Measurements from ENCODE around the gene RBM20. TPM values are rescaled to one million over a fixed set of nuclear protein-coding genes. Genes with fewer than 3 reads are reported as not detected.

RBM20 gene
- total RNA-seq, 1 donor from 2014 or later = 0.02 TPM

DNA sequence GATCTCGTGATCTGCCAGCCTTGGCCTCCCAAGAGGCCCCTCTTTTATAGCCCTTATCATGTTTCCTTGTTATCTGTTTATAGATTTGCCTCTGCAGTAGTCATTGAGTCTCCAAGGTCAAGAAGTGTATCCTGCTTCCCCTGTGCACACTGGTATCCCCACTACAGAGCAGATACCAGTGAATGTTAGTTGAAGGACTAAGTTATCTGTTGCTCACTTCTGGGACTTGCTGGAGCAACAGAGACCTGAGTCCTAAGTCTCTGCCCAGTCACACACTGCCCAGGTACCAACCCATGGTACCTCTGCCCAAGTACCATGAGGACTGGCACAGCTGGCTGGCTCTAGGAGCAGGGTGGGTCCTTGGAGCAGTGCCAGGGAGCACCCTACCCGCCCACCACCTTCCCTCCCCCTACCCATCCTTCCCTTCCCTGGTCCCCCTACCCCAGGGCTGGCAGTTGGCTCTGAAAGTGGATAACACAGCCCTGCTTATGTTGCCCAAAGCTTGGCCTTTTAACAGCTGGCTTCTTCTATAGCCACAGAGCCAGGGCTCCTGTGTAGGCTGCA, 201.1 kb downstream of the RBM20 start:
- Mint-ChIP-seq H3K9me3 (no peaks in the 10 kb centered on the region), H3K27ac (no peak overlapping the region), H3K36me3 (ENCODE audit: low read depth) (no peaks in the 10 kb centered on the region), H3K27me3 (ENCODE audit: low read depth) (no peaks in the 10 kb centered on the region), H3K4me1 (ENCODE audit: low read depth) (peaks cover 35% of the 10 kb centered on the region), H3K4me3 (ENCODE audit: low read depth) (no peak overlapping the region)
- no peak for DNase-seq (ENCODE audit: low spot score)
- intact Hi-C loops (cut with micrococcal nuclease) = no loop called here

DNA sequence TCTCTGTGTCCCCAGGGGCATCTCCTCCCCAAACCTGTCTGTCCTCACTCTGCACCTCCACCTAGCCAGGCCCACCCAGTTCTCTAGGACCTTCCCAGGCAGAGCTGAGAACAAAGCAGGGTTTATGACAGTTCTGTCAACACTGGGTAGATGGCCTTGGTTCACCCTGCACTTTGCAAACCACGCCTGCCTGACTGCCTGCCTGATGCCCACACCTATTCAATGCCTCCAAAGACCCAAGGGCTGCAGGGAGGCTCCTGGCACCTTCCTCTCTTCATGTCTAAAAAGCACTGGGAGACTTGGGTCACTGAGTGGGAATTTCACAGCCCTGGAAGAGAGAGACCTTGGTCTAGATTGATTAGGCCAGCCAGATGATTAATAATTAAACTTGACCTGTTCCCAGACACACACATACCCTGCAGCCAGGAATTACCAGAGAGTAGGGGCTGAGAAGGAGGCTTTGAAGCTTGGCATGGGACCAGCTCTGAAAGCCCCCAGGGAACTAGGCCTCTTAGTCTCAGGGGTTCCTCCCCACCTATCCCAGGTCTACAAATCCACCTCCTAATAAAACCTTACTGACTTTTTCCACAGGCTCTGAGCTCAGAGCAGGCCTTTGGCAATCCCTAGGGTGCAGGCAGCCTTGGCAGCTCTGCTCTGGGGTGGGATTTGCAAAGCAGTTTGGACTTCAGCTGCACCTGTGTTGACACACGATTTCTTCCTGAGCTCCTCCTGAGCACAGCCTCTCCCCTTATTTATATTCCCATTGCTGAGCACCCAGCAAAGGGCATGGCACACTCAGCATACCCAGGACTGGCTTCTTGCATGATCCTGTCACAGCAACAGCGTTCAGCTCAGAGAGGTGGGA, 201.9 kb downstream of the RBM20 start:
- intact Hi-C loops (cut with micrococcal nuclease) = no loop called here
- Mint-ChIP-seq H3K9me3 (no peaks in the 10 kb centered on the region), H3K27me3 (ENCODE audit: low read depth) (no peaks in the 10 kb centered on the region), H3K27ac (no peak overlapping the region), H3K4me3 (ENCODE audit: low read depth) (no peak overlapping the region), H3K36me3 (ENCODE audit: low read depth) (no peaks in the 10 kb centered on the region), H3K4me1 (ENCODE audit: low read depth) (peaks cover 41% of the 10 kb centered on the region)
- no peak for DNase-seq (ENCODE audit: low spot score)

GRCh38 chr10:110847374-110847773, 203.2 kb downstream of the RBM20 start:
- Mint-ChIP-seq H3K27ac (no peak overlapping the region), H3K4me3 (ENCODE audit: low read depth) (no peak overlapping the region)
- intact Hi-C loops (cut with micrococcal nuclease) = no loop called here

DNA sequence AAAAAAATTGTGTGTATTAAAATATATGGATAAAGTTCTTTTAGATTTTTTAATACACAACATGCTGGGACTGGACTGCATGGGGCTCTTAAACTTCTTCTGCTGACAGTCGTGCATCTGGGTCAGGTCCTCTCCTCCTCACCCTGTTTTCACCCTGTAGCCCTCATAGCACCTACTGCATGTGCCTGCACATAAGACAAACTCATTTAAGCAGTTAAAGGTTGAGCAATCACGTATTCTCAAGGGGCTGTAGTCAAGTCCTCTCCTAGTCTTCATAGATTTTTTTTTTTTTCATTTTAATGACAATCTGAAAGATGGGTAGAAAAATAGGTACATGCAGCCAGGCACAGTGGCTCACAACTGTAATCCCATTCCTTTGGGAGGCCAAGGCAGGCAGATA, 204.0 kb downstream of the RBM20 start:
- intact Hi-C loops (cut with micrococcal nuclease) = no loop called here
- Mint-ChIP-seq H3K27me3 (ENCODE audit: low read depth) (no peaks in the 10 kb centered on the region), H3K9me3 (no peaks in the 10 kb centered on the region), H3K4me1 (ENCODE audit: low read depth) (peaks cover 43% of the 10 kb centered on the region), H3K27ac (no peak overlapping the region), H3K4me3 (ENCODE audit: low read depth) (no peak overlapping the region), H3K36me3 (ENCODE audit: low read depth) (no peaks in the 10 kb centered on the region)
- no peak for DNase-seq (ENCODE audit: low spot score)

More at GRCh38 chr10:110847374-110847773, 203.2 kb downstream of the RBM20 start:
- no peak for DNase-seq (ENCODE audit: low spot score)
- H3K9me3 Mint-ChIP-seq = no peaks in the 10 kb centered on the region
- H3K4me1 Mint-ChIP-seq (ENCODE audit: low read depth) = peaks cover 43% of the 10 kb centered on the region
- H3K36me3 Mint-ChIP-seq (ENCODE audit: low read depth) = no peaks in the 10 kb centered on the region
- H3K27me3 Mint-ChIP-seq (ENCODE audit: low read depth) = no peaks in the 10 kb centered on the region

DNA sequence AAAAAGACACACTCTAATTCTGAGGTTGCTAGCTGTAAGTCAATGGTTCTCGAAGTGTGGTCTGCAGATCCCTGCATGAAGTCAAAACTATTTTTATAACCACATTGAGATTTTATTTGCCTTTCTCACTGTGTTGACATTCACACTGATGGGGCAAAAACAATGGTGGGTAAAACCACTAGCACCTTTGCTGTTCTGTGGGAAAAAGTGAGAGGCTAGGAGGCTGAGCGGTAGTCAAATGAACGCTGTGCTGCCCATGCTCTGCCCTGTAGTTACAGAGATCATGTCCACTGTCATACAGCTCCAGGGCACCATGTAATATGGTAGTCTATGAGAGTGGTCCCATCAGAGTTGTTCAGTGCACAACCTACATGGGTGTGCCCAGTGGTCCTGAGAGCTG, 206.0 kb downstream of the RBM20 start:
- H3K27ac Mint-ChIP-seq = no peak overlapping the region
- no peak for DNase-seq (ENCODE audit: low spot score)
- H3K36me3 Mint-ChIP-seq (ENCODE audit: low read depth) = no peaks in the 10 kb centered on the region
- no peaks in the 10 kb centered on the region for H3K9me3 Mint-ChIP-seq
- intact Hi-C loops (cut with micrococcal nuclease) = no loop called here
- no peaks in the 10 kb centered on the region for H3K27me3 Mint-ChIP-seq (ENCODE audit: low read depth)
- peaks cover 34% of the 10 kb centered on the region for H3K4me1 Mint-ChIP-seq (ENCODE audit: low read depth)
- H3K4me3 Mint-ChIP-seq (ENCODE audit: low read depth) = no peak overlapping the region

DNA sequence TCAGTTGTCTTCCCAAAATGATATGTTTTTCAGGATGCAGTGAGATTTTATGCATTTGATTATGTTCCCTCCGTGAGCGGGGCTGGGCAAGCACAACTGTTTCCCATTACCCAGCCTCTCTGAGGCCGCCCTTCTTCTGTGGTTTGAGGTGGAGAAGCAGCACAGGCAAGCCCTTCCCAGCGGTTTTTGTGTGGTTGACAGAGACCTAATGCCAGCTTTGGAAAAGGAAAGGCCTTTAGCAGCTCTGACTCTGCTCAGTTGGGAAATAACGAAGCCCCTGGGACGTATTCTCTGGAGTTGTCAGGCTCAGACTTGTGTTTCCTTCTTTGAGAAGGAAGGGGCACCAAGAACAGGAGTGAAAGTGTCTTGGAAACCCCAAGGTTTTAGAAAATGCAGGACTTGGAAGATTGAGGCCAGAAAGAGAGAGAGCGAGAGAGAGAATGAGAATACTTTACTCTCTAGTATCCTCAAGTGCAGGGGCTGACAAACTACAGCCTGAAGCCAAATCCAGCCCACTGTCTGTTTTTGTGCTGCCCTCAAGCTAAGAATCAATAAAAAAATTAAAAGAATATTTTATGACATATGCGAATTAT, 207.0 kb downstream of the RBM20 start:
- Mint-ChIP-seq H3K36me3 (ENCODE audit: low read depth) (peaks cover 3% of the 10 kb centered on the region), H3K27me3 (ENCODE audit: low read depth) (no peaks in the 10 kb centered on the region), H3K4me3 (ENCODE audit: low read depth) (no peak overlapping the region), H3K9me3 (peaks cover 4% of the 10 kb centered on the region), H3K27ac (no peak overlapping the region), H3K4me1 (ENCODE audit: low read depth) (peaks cover 39% of the 10 kb centered on the region)
- intact Hi-C loops (cut with micrococcal nuclease) = no loop called here
- no peak for DNase-seq (ENCODE audit: low spot score)

GRCh38 chr10:110852255-110852896, 208.2 kb downstream of the RBM20 start:
- Mint-ChIP-seq H3K27me3 (ENCODE audit: low read depth) (no peaks in the 10 kb centered on the region), H3K27ac (no peak overlapping the region), H3K4me3 (ENCODE audit: low read depth) (no peak overlapping the region), H3K4me1 (ENCODE audit: low read depth) (peaks cover 42% of the 10 kb centered on the region), H3K36me3 (ENCODE audit: low read depth) (peaks cover 3% of the 10 kb centered on the region), H3K9me3 (peaks cover 4% of the 10 kb centered on the region)
- no peak for DNase-seq (ENCODE audit: low spot score)
- intact Hi-C loops (cut with micrococcal nuclease) = no loop called here

DNA sequence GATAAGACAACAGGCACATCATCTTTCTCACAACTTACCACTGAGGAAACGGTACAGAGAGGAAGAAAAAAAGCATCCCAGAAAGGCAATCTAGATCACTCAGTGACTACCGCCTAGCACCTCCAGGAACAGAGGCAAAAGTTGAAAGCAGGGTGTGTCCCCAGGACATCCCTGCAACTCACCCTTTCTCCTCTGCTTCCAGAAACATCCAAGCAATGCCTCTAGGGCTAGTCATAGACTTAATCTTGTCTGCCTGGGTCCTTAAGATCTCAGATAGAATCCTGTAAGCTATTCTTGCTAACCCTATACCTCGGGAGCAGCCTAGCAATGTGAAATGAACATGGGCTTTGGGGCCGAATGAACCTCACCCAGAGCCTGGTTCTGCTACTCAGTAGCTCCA, 208.8 kb downstream of the RBM20 start:
- no peak overlapping the region for H3K27ac Mint-ChIP-seq

GRCh38 chr10:110853921-110854605, 209.9 kb downstream of the RBM20 start:
- intact Hi-C loops (cut with micrococcal nuclease) = no loop called here
- Mint-ChIP-seq H3K9me3 (peaks cover 4% of the 10 kb centered on the region), H3K36me3 (ENCODE audit: low read depth) (peaks cover 3% of the 10 kb centered on the region), H3K27ac (no peak overlapping the region), H3K4me1 (ENCODE audit: low read depth) (peaks cover 54% of the 10 kb centered on the region), H3K4me3 (ENCODE audit: low read depth) (no peak overlapping the region), H3K27me3 (ENCODE audit: low read depth) (no peaks in the 10 kb centered on the region)
- DNase-seq (ENCODE audit: low spot score) = no peak

More for the DNA sequence above, 208.8 kb downstream of the RBM20 start:
- no peak overlapping the region for H3K4me3 Mint-ChIP-seq (ENCODE audit: low read depth)
- peaks cover 48% of the 10 kb centered on the region for H3K4me1 Mint-ChIP-seq (ENCODE audit: low read depth)
- peaks cover 3% of the 10 kb centered on the region for H3K36me3 Mint-ChIP-seq (ENCODE audit: low read depth)
- H3K9me3 Mint-ChIP-seq = peaks cover 4% of the 10 kb centered on the region
- DNase-seq (ENCODE audit: low spot score) = no peak
- H3K27me3 Mint-ChIP-seq (ENCODE audit: low read depth) = no peaks in the 10 kb centered on the region
- intact Hi-C loops (cut with micrococcal nuclease) = no loop called here

DNA sequence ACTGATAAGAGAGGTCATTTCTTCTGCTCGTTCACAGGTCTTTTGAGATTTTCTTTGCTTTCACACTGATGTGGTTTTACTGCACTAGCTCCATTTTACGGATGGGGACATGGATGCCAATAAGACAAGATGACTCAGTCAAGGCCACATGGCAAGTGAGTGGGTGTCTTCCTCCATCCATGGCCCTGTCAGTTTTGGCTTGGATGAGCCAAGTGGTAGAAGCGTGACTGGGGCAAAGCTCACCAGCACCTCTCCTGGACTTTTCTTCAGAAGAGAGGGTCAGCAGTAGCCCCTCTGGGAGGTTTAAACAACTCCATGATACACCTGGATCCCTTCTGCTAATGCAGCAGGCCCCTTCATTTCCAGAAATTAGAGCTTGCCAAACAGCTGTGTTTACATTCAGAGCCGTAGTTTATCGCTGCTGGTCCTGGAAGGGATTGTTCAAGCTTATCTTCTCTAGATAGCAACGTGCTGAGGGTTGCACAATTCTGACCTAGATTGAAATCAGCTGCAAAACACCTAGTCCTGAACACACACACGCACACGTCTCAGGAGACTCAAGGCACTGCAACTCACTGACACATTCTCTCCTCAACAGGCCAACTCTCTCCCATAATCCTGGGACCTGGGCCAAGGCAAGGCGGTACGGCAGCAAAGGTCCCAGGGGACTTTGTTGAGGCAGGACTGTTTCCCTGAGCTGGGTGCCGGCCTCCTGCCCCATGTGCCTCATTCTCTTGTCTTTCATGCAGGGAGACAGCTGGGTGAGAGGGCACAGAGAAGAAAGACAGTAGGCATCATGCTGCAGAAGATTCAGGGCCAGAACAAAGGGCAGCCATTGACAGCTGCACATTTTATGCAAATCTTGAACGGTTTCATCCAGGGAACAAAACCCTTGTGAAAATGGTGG, 213.4 kb downstream of the RBM20 start:
- peak; percentile 28 for DNase-seq (ENCODE audit: low spot score)

GRCh38 chr10:110858297-110858934, 214.3 kb downstream of the RBM20 start:
- intact Hi-C loops (cut with micrococcal nuclease) = loop anchor here (2.0 kb wide), 1 partner anchor 16 kb away; no protein-coding TSS in a partner anchor
- peak; percentile 4 for DNase-seq (ENCODE audit: low spot score)
- Mint-ChIP-seq H3K27ac (peak overlapping the region; percentile 73), H3K9me3 (peaks cover 4% of the 10 kb centered on the region), H3K36me3 (ENCODE audit: low read depth) (peaks cover 11% of the 10 kb centered on the region), H3K4me1 (ENCODE audit: low read depth) (peaks cover 54% of the 10 kb centered on the region), H3K27me3 (ENCODE audit: low read depth) (no peaks in the 10 kb centered on the region), H3K4me3 (ENCODE audit: low read depth) (no peak overlapping the region)

More for the DNA sequence above, 213.4 kb downstream of the RBM20 start:
- H3K9me3 Mint-ChIP-seq = peaks cover 4% of the 10 kb centered on the region
- intact Hi-C loops (cut with micrococcal nuclease) = loop anchor here (2.0 kb wide), 2 partner anchors 13 to 15 kb away; partner anchors contain the start of gene PDCD4
- peaks cover 11% of the 10 kb centered on the region for H3K36me3 Mint-ChIP-seq (ENCODE audit: low read depth)
- peaks cover 54% of the 10 kb centered on the region for H3K4me1 Mint-ChIP-seq (ENCODE audit: low read depth)
- H3K4me3 Mint-ChIP-seq (ENCODE audit: low read depth) = no peak overlapping the region
- H3K27me3 Mint-ChIP-seq (ENCODE audit: low read depth) = no peaks in the 10 kb centered on the region
- peak overlapping the region; percentile 73 for H3K27ac Mint-ChIP-seq
